Measurements from ENCODE around the gene MAML3.

DNA sequence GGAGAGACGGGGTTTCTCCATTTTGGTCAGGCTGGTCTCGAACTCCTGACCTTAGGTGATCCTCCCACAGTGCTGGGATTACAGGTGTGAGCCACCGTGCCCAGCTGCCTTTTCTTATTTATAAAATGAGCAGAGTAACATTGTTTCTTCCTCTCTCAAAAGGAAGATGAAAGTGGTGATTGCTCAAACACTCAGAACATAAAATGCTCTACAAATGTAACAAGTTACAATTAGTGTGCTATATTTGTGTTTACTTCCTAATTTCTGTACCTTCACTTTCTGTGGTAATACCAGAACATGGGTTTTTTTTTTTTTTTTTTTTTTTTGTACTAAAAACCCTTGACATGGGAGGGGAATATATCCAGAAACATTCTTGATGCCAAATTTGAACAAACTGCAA, 290.5 kb downstream of the MAML3 start:
- TF ChIP-seq, protein P1, sequence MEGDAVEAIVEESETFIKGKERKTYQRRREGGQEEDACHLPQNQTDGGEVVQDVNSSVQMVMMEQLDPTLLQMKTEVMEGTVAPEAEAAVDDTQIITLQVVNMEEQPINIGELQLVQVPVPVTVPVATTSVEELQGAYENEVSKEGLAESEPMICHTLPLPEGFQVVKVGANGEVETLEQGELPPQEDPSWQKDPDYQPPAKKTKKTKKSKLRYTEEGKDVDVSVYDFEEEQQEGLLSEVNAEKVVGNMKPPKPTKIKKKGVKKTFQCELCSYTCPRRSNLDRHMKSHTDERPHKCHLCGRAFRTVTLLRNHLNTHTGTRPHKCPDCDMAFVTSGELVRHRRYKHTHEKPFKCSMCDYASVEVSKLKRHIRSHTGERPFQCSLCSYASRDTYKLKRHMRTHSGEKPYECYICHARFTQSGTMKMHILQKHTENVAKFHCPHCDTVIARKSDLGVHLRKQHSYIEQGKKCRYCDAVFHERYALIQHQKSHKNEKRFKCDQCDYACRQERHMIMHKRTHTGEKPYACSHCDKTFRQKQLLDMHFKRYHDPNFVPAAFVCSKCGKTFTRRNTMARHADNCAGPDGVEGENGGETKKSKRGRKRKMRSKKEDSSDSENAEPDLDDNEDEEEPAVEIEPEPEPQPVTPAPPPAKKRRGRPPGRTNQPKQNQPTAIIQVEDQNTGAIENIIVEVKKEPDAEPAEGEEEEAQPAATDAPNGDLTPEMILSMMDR (conservative IDR thresholded peaks at IDR 0.05; ENCODE audit: low read depth in 2 of 2), result no peak
- TF ChIP-seq POLR2AphosphoS5 (IDR thresholded peaks at IDR 0.05; ENCODE audit: low read depth), result no peak
- no peak for TF ChIP-seq ZNF114 (CRISPR knock-in tag; IDR thresholded peaks at IDR 0.05)
- TF ChIP-seq EZH2 (IDR thresholded peaks at IDR 0.05; ENCODE audit: low read depth, unreplicated experiment), result no peak
- TF ChIP-seq, protein P2, sequence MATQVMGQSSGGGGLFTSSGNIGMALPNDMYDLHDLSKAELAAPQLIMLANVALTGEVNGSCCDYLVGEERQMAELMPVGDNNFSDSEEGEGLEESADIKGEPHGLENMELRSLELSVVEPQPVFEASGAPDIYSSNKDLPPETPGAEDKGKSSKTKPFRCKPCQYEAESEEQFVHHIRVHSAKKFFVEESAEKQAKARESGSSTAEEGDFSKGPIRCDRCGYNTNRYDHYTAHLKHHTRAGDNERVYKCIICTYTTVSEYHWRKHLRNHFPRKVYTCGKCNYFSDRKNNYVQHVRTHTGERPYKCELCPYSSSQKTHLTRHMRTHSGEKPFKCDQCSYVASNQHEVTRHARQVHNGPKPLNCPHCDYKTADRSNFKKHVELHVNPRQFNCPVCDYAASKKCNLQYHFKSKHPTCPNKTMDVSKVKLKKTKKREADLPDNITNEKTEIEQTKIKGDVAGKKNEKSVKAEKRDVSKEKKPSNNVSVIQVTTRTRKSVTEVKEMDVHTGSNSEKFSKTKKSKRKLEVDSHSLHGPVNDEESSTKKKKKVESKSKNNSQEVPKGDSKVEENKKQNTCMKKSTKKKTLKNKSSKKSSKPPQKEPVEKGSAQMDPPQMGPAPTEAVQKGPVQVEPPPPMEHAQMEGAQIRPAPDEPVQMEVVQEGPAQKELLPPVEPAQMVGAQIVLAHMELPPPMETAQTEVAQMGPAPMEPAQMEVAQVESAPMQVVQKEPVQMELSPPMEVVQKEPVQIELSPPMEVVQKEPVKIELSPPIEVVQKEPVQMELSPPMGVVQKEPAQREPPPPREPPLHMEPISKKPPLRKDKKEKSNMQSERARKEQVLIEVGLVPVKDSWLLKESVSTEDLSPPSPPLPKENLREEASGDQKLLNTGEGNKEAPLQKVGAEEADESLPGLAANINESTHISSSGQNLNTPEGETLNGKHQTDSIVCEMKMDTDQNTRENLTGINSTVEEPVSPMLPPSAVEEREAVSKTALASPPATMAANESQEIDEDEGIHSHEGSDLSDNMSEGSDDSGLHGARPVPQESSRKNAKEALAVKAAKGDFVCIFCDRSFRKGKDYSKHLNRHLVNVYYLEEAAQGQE (IDR thresholded peaks at IDR 0.05; ENCODE audit: unreplicated experiment), result no peak
